Tibial nerve (tissue), 4 donors: Measurements from ENCODE around the gene FAF2.

Source experiments
- CTCF ChIP-seq, 5 experiments: fragments of 200-600 bp in 3 of 5; fragments of 450-650 bp in 2 of 5; sonication (generic) in 3 of 5; IDR thresholded peaks; one replicate each; pipeline ENCODE4 v1.5.1; 2016 to 2019; ENCODE audit warnings: antibody characterized with exemption in 5 of 5, mild to moderate bottlenecking in 3 of 5, moderate library complexity in 2 of 5
- EP300 ChIP-seq, 2 donors: sonication (generic); formaldehyde crosslinking; IDR thresholded peaks; one replicate each; pipeline ENCODE4 v1.6.1; 2017; ENCODE audit warnings: antibody characterized with exemption in 2 of 2, mild to moderate bottlenecking in 1 of 2
- POLR2A ChIP-seq, 2 donors: fragments of 450-650 bp; IDR thresholded peaks; one replicate each; pipeline ENCODE4 v1.6.1; 2017; ENCODE audit warnings: antibody characterized with exemption in 2 of 2, mild to moderate bottlenecking in 2 of 2, moderate library complexity in 2 of 2

GRCh38 chr5:176486189-176486757 is 38.1 kb downstream of the FAF2 start:
- no peak for TF ChIP-seq POLR2A (IDR thresholded peaks at IDR 0.05)
- TF ChIP-seq CTCF (IDR thresholded peaks at IDR 0.05) = no peak
- no peak for TF ChIP-seq EP300 (IDR thresholded peaks at IDR 0.05)
